Measurements from ENCODE around the gene TTLL11.

- TF ChIP-seq CTCF (IDR thresholded peaks at IDR 0.05; ENCODE audit: poor library complexity, severe bottlenecking) (no peak), REST (IDR thresholded peaks at IDR 0.05; ENCODE audit: borderline replicate concordance) (no peak), EZH2 (IDR thresholded peaks at IDR 0.05; ENCODE audit: borderline replicate concordance, insufficient read depth, low read length, poor library complexity, severe bottlenecking) (no peak), POLR2AphosphoS5 (IDR thresholded peaks at IDR 0.05) (no peak), EP300 (conservative IDR thresholded peaks at IDR 0.05; ENCODE audit: poor library complexity, severe bottlenecking) (no peak), MXI1 (conservative IDR thresholded peaks at IDR 0.05; ENCODE audit: poor library complexity, severe bottlenecking) (no peak), TAF1 (IDR thresholded peaks at IDR 0.05; ENCODE audit: low read depth) (no peak)
These were observed 271.8 kb downstream of the TTLL11 start for GRCh38 chr9:121821326-121821725.
